Central memory CD8-positive, alpha-beta T cell (primary cell): Measurements from ENCODE around the gene ALLC.

ENCODE experiments used
- ATAC-seq: fragments of 150-1000 bp; cut with Tn5 transposase; replicated peaks from 2 replicates; pipeline ENCODE4 v1.10.0; 2022; ENCODE audit warnings: mild to moderate bottlenecking, moderate FRiP score, moderate number of reproducible peaks; ENCODE audit not compliant: poor library complexity, severe bottlenecking; ENCODE audit errors: extremely low read depth
- DNase-seq, 2 donors: peaks; one replicate each; pipeline ENCODE4 v3.0.0; 2021; ENCODE audit warnings: low spot score in 2 of 2
- H3K27ac Mint-ChIP-seq: one replicate; pipeline ENCODE4 v1.8.0; 2022; ENCODE audit warnings: low read depth, mild to moderate bottlenecking, moderate library complexity, mixed read lengths
- H3K27me3 Mint-ChIP-seq: one replicate; pipeline ENCODE4 v1.8.0; 2022; ENCODE audit warnings: mixed read lengths
- H3K36me3 Mint-ChIP-seq: one replicate; pipeline ENCODE4 v1.8.0; 2022; ENCODE audit warnings: mild to moderate bottlenecking, moderate library complexity, mixed read lengths; ENCODE audit not compliant: insufficient read depth
- H3K4me1 Mint-ChIP-seq: one replicate; pipeline ENCODE4 v1.8.0; 2022; ENCODE audit warnings: mixed read lengths
- H3K4me3 Mint-ChIP-seq: one replicate; pipeline ENCODE4 v1.8.0; 2022; ENCODE audit warnings: mild to moderate bottlenecking, moderate library complexity, mixed read lengths
- H3K9me3 Mint-ChIP-seq: one replicate; pipeline ENCODE4 v1.8.0; 2022; ENCODE audit warnings: mixed read lengths

Gene ALLC

DNA sequence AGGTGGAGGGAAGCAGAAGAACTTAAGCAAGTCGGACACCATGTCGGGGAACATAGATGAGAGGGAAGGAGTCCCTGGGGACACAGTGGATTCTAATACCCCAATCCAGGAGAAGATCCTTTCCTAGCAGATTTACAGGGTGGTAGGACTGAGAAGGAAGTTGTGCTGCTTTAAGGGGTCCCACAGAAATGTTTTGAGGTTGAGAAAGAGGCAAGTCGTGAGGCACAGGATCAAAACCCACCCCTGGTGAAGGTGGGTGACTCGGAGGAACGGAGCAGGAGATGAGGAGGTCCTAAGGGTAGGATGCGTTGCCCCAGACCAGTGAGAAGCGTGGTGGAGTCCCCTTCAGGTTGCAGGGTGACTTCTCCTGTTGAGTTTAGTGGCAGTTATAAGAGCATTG is 78.1 kb downstream of the ALLC start:
- DNase-seq (no peak), ATAC-seq (no peak)
- H3K27ac Mint-ChIP-seq = no peak overlapping the region
- H3K27me3 Mint-ChIP-seq = peaks cover 23% of the 10 kb centered on the region
- no peaks in the 10 kb centered on the region for H3K4me1 Mint-ChIP-seq
- no peaks in the 10 kb centered on the region for H3K36me3 Mint-ChIP-seq
- no peak overlapping the region for H3K4me3 Mint-ChIP-seq
- no peaks in the 10 kb centered on the region for H3K9me3 Mint-ChIP-seq

GRCh38 chr2:3737128-3737527 is 79.1 kb downstream of the ALLC start:
- peaks cover 18% of the 10 kb centered on the region for H3K27me3 Mint-ChIP-seq
- DNase-seq (no peak), ATAC-seq (no peak)
- no peaks in the 10 kb centered on the region for H3K36me3 Mint-ChIP-seq
- no peaks in the 10 kb centered on the region for H3K9me3 Mint-ChIP-seq
- no peak overlapping the region for H3K27ac Mint-ChIP-seq
- H3K4me3 Mint-ChIP-seq = no peak overlapping the region
- no peaks in the 10 kb centered on the region for H3K4me1 Mint-ChIP-seq

GRCh38 chr2:3738454-3738853 is 80.5 kb downstream of the ALLC start:
- ATAC-seq = no peak

GRCh38 chr2:3739313-3739712 is 81.3 kb downstream of the ALLC start:
- no peak overlapping the region for H3K27ac Mint-ChIP-seq
- H3K27me3 Mint-ChIP-seq = peaks cover 16% of the 10 kb centered on the region
- H3K4me3 Mint-ChIP-seq = no peak overlapping the region
- DNase-seq (no peak), ATAC-seq (no peak)
- no peaks in the 10 kb centered on the region for H3K36me3 Mint-ChIP-seq
- H3K9me3 Mint-ChIP-seq = no peaks in the 10 kb centered on the region
- H3K4me1 Mint-ChIP-seq = no peaks in the 10 kb centered on the region

More at GRCh38 chr2:3738454-3738853, 80.5 kb downstream of the ALLC start:
- H3K36me3 Mint-ChIP-seq = no peaks in the 10 kb centered on the region
- no peak overlapping the region for H3K4me3 Mint-ChIP-seq
- H3K9me3 Mint-ChIP-seq = no peaks in the 10 kb centered on the region
- no peak for DNase-seq
- no peaks in the 10 kb centered on the region for H3K4me1 Mint-ChIP-seq
- peaks cover 22% of the 10 kb centered on the region for H3K27me3 Mint-ChIP-seq
- no peak overlapping the region for H3K27ac Mint-ChIP-seq

- ATAC-seq (no peak), DNase-seq (no peak)
- H3K36me3 Mint-ChIP-seq = no peaks in the 10 kb centered on the region
- H3K27ac Mint-ChIP-seq = no peak overlapping the region
- H3K9me3 Mint-ChIP-seq = no peaks in the 10 kb centered on the region
- no peaks in the 10 kb centered on the region for H3K4me1 Mint-ChIP-seq
- no peak overlapping the region for H3K4me3 Mint-ChIP-seq
- H3K27me3 Mint-ChIP-seq = peaks cover 10% of the 10 kb centered on the region
Observed at GRCh38 chr2:3741396-3741795, 83.4 kb downstream of the ALLC start.

DNA sequence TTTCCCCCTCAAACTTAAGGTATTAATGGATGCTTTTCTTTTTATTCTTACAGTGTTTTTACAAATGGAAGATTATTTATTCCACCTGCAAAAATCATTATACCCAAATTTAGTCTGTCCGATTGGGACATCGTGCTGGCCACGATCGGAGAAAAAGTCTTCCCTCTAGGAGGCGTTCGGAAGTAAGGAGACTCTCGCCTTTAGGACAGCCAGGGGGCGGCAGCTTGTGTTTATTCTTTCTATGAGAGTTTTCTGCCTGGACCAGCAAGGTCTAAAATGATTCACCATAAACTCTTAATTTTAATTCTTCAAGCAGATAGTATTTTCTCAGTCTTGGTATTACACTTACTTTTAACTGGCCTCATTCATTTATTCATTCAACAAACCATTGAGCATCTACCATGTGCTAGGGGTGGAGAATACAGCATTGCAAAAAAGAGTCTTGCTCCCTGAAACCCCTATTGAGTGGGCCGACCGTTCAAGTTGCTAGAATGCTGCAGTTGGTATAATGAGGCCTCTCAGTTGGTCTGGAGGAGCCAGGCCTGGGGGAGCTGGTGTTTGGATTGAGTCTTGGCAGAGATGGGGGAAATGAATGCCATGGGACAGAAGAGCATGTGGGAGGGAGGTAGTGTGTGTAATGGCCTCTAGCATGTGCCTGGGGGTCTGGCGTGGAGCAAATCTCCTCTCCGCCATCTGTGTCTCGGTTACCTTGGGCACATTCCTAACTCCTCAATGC is 84.0 kb downstream of the ALLC start:
- ATAC-seq (no peak), DNase-seq (no peak)
- no peaks in the 10 kb centered on the region for H3K4me1 Mint-ChIP-seq
- H3K4me3 Mint-ChIP-seq = no peak overlapping the region
- H3K36me3 Mint-ChIP-seq = no peaks in the 10 kb centered on the region
- peaks cover 10% of the 10 kb centered on the region for H3K27me3 Mint-ChIP-seq
- H3K9me3 Mint-ChIP-seq = no peaks in the 10 kb centered on the region
- H3K27ac Mint-ChIP-seq = no peak overlapping the region

- ATAC-seq = no peak
Observed at GRCh38 chr2:3742743-3743508, 84.9 kb downstream of the ALLC start.

GRCh38 chr2:3743951-3744555 is 86.1 kb downstream of the ALLC start:
- Mint-ChIP-seq H3K4me1 (no peaks in the 10 kb centered on the region), H3K4me3 (no peak overlapping the region), H3K36me3 (no peaks in the 10 kb centered on the region), H3K9me3 (no peaks in the 10 kb centered on the region), H3K27ac (no peak overlapping the region), H3K27me3 (peaks cover 10% of the 10 kb centered on the region)
- ATAC-seq (no peak), DNase-seq (no peak)

More at GRCh38 chr2:3742743-3743508, 84.9 kb downstream of the ALLC start:
- Mint-ChIP-seq H3K9me3 (no peaks in the 10 kb centered on the region), H3K27ac (no peak overlapping the region), H3K4me1 (no peaks in the 10 kb centered on the region), H3K27me3 (peaks cover 10% of the 10 kb centered on the region), H3K4me3 (no peak overlapping the region), H3K36me3 (no peaks in the 10 kb centered on the region)
- DNase-seq = no peak

DNA sequence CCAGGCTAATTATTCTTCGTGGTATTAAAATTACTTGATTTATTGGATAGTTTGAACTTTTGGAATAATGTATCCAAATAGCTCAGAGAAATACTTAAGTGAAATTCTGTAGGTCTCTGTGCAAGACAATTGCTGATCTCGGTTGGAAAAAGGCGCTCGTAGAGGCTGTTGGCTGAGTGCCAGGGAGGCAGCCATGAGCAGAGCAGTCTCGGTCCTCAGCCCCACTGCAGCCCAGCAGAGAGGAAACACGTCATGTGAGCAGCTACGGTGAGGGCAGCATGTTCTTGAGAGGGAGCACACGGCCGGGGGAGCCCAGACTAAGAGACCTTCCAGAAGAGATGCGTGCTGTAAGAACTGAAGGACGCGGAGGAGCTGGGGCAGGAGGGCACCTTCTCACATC is 87.9 kb downstream of the ALLC start:
- Mint-ChIP-seq H3K27ac (no peak overlapping the region), H3K9me3 (no peaks in the 10 kb centered on the region), H3K27me3 (peaks cover 10% of the 10 kb centered on the region), H3K4me1 (no peaks in the 10 kb centered on the region), H3K4me3 (no peak overlapping the region), H3K36me3 (no peaks in the 10 kb centered on the region)
- DNase-seq = no peak
- ATAC-seq = no peak

DNA sequence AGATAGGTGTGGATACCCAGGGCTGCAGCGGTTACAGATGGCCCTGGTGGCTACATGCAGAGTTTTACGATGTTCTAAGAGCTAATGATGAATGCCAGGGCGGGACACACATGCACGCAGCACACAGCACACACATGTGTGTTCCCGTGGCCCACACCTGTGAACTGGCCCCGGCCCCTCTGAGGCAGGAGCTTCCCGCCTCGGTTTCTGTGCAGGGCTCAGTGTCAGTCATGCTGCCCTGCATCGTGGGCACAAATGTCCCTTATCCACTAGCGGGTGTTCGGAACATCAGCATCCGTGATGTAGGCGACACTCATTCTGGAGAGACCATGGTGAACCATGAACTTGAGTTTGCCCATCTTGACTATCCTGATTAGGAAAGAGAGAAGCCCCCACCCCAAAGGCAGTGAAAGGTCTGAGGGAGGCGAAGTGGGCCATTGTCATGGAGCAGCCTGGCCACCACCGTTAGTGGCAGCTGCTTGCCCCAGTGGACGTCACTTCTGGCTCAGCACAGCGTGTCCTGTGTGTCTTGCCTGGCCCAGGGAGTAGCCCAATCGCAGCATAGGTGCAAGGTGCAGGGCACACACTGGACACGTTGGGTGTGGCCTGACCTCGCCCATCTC is 89.1 kb downstream of the ALLC start:
- H3K36me3 Mint-ChIP-seq = no peaks in the 10 kb centered on the region
- H3K9me3 Mint-ChIP-seq = no peaks in the 10 kb centered on the region
- H3K4me1 Mint-ChIP-seq = no peaks in the 10 kb centered on the region
- no peak overlapping the region for H3K27ac Mint-ChIP-seq
- ATAC-seq (no peak), DNase-seq (no peak)
- H3K27me3 Mint-ChIP-seq = peaks cover 13% of the 10 kb centered on the region
- no peak overlapping the region for H3K4me3 Mint-ChIP-seq

- no peaks in the 10 kb centered on the region for H3K4me1 Mint-ChIP-seq
- H3K27ac Mint-ChIP-seq = no peak overlapping the region
- H3K36me3 Mint-ChIP-seq = no peaks in the 10 kb centered on the region
- H3K9me3 Mint-ChIP-seq = no peaks in the 10 kb centered on the region
- peaks cover 8% of the 10 kb centered on the region for H3K27me3 Mint-ChIP-seq
- ATAC-seq = no peak
- no peak overlapping the region for H3K4me3 Mint-ChIP-seq
- no peak for DNase-seq
Observed at GRCh38 chr2:3747826-3748225, 89.8 kb downstream of the ALLC start.

- Mint-ChIP-seq H3K4me3 (no peak overlapping the region), H3K27me3 (peaks cover 8% of the 10 kb centered on the region), H3K9me3 (no peaks in the 10 kb centered on the region), H3K27ac (no peak overlapping the region), H3K4me1 (no peaks in the 10 kb centered on the region), H3K36me3 (no peaks in the 10 kb centered on the region)
- ATAC-seq (no peak), DNase-seq (no peak)
Observed at GRCh38 chr2:3749201-3749600, 91.2 kb downstream of the ALLC start.
